Activated CD8-positive, alpha-beta memory T cell treated with anti-CD3 and anti-CD28 coated beads, Interleukin-2, amount 50 U/mL, for 48 hours (primary cell): ENCODE data around the gene AHNAK.
A peak's percentile ranks its signal among the peaks of the same experiment; 100 is the strongest.

Experiments
- DNase-seq: peaks from one replicate; pipeline ENCODE4 v3.0.0-alpha.2; 2020

Gene AHNAK

GRCh38 chr11:62430425-62430824 lies 116.2 kb downstream of the AHNAK start:
- DNase-seq = no peak

GRCh38 chr11:62428871-62429560 lies 117.6 kb downstream of the AHNAK start:
- DNase-seq = no peak

- no peak for DNase-seq
These were observed 118.9 kb downstream of the AHNAK start for GRCh38 chr11:62427630-62428233.

GRCh38 chr11:62423012-62423411 lies 123.6 kb downstream of the AHNAK start:
- no peak for DNase-seq

- no peak for DNase-seq
These were observed 124.6 kb downstream of the AHNAK start for GRCh38 chr11:62421996-62422395.

GRCh38 chr11:62420882-62421281 lies 125.7 kb downstream of the AHNAK start:
- DNase-seq = no peak

- DNase-seq = no peak
These were observed 126.7 kb downstream of the AHNAK start for GRCh38 chr11:62419943-62420342.

GRCh38 chr11:62419314-62419929 lies 127.2 kb downstream of the AHNAK start:
- DNase-seq = no peak

- no peak for DNase-seq
These were observed 127.9 kb downstream of the AHNAK start, which contains the start of gene SCGB1A1 for GRCh38 chr11:62418733-62419132. TSS of gene SCGB1A1 (plus strand) at chr11:62419033. CDS start at chr11:62419096, 63 bp downstream.

- no peak for DNase-seq
These were observed 128.5 kb downstream of the AHNAK start for GRCh38 chr11:62418136-62418535.

GRCh38 chr11:62416596-62416995 lies 130.0 kb downstream of the AHNAK start:
- DNase-seq = no peak

- no peak for DNase-seq
These were observed 133.4 kb downstream of the AHNAK start for GRCh38 chr11:62413060-62413696.

GRCh38 chr11:62411524-62411923 lies 135.1 kb downstream of the AHNAK start:
- no peak for DNase-seq

- no peak for DNase-seq
These were observed 135.6 kb downstream of the AHNAK start for GRCh38 chr11:62410972-62411371.

- DNase-seq = no peak
These were observed 136.8 kb downstream of the AHNAK start for GRCh38 chr11:62409831-62410230.

GRCh38 chr11:62406034-62406433 lies 140.6 kb downstream of the AHNAK start:
- DNase-seq = no peak

GRCh38 chr11:62404901-62405300 lies 141.7 kb downstream of the AHNAK start:
- DNase-seq = no peak

- DNase-seq = no peak
These were observed 142.2 kb downstream of the AHNAK start for GRCh38 chr11:62404435-62404834.

GRCh38 chr11:62402960-62403730 lies 143.5 kb downstream of the AHNAK start:
- no peak for DNase-seq

GRCh38 chr11:62402226-62402959 lies 144.2 kb downstream of the AHNAK start:
- peak; percentile 80 for DNase-seq

GRCh38 chr11:62401811-62402210 lies 144.8 kb downstream of the AHNAK start:
- DNase-seq = no peak

- no peak for DNase-seq
These were observed 145.2 kb downstream of the AHNAK start for GRCh38 chr11:62401356-62401755.
